ENCODE results near the gene LOXHD1.
A peak's percentile ranks its signal among the peaks of the same experiment; 100 is the strongest.

Gene LOXHD1

DNA sequence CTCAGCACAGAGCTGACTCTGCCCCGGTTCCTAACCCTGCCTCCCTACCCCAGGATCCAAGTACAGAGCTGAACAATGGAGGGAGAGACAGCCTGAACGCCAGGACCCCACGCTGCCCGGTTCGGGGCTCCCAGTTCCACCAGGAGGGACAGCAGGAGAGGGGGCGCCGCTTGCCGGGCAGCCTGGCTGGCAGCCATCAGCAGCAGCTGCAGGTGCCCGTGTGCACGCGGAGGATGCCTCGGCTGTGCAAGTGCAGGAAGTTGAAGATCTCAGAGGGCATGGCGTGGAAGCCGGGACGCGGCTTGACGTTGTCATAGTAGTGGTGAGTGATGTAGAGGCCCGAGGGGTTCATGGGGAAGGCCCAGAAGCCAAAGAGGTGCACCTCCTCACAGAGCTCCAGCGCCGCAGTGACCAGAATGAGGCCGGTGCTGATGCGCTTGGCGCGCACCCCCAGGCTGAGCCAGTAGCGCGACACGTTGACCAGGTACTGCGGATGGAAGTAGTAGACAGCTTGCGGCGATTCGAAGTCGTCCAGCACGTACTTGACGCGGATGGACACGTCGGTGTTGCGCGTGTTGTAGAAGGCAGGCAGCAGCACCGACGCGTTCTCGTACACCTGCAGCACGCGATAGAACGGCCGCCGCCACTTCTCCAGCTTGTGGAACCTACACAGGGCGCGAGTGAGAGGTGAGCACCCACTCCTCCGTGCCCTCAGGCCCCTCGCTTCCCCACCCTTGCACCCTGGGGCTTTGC, 23.0 kb upstream of the LOXHD1 start:
- no peak for DNase-seq (ENCODE audit: low read depth in 1 of 2, low spot score in 1 of 2)
- TF ChIP-seq, protein P1, sequence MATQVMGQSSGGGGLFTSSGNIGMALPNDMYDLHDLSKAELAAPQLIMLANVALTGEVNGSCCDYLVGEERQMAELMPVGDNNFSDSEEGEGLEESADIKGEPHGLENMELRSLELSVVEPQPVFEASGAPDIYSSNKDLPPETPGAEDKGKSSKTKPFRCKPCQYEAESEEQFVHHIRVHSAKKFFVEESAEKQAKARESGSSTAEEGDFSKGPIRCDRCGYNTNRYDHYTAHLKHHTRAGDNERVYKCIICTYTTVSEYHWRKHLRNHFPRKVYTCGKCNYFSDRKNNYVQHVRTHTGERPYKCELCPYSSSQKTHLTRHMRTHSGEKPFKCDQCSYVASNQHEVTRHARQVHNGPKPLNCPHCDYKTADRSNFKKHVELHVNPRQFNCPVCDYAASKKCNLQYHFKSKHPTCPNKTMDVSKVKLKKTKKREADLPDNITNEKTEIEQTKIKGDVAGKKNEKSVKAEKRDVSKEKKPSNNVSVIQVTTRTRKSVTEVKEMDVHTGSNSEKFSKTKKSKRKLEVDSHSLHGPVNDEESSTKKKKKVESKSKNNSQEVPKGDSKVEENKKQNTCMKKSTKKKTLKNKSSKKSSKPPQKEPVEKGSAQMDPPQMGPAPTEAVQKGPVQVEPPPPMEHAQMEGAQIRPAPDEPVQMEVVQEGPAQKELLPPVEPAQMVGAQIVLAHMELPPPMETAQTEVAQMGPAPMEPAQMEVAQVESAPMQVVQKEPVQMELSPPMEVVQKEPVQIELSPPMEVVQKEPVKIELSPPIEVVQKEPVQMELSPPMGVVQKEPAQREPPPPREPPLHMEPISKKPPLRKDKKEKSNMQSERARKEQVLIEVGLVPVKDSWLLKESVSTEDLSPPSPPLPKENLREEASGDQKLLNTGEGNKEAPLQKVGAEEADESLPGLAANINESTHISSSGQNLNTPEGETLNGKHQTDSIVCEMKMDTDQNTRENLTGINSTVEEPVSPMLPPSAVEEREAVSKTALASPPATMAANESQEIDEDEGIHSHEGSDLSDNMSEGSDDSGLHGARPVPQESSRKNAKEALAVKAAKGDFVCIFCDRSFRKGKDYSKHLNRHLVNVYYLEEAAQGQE (IDR thresholded peaks at IDR 0.05; ENCODE audit: insufficient replicate concordance, low read depth) = no peak
- TF ChIP-seq GABPA (IDR thresholded peaks at IDR 0.05; ENCODE audit: low read depth) (no peak), SPI1 (IDR thresholded peaks at IDR 0.05; ENCODE audit: borderline replicate concordance, low read depth) (no peak), POLR2AphosphoS5 (IDR thresholded peaks at IDR 0.05; ENCODE audit: low read depth) (no peak)
- TF ChIP-seq, protein P2, sequence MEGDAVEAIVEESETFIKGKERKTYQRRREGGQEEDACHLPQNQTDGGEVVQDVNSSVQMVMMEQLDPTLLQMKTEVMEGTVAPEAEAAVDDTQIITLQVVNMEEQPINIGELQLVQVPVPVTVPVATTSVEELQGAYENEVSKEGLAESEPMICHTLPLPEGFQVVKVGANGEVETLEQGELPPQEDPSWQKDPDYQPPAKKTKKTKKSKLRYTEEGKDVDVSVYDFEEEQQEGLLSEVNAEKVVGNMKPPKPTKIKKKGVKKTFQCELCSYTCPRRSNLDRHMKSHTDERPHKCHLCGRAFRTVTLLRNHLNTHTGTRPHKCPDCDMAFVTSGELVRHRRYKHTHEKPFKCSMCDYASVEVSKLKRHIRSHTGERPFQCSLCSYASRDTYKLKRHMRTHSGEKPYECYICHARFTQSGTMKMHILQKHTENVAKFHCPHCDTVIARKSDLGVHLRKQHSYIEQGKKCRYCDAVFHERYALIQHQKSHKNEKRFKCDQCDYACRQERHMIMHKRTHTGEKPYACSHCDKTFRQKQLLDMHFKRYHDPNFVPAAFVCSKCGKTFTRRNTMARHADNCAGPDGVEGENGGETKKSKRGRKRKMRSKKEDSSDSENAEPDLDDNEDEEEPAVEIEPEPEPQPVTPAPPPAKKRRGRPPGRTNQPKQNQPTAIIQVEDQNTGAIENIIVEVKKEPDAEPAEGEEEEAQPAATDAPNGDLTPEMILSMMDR (IDR thresholded peaks at IDR 0.05; ENCODE audit: insufficient read depth, low read length) = no peak
- Histone ChIP-seq H3K27me3 (ENCODE audit: insufficient read depth, poor library complexity, severe bottlenecking) (no peaks in the 10 kb centered on the region), H3K27ac (replicated peaks) (no peak overlapping the region), H3K4me3 (replicated peaks; ENCODE audit: insufficient read depth, low read length) (no peak overlapping the region)

DNA sequence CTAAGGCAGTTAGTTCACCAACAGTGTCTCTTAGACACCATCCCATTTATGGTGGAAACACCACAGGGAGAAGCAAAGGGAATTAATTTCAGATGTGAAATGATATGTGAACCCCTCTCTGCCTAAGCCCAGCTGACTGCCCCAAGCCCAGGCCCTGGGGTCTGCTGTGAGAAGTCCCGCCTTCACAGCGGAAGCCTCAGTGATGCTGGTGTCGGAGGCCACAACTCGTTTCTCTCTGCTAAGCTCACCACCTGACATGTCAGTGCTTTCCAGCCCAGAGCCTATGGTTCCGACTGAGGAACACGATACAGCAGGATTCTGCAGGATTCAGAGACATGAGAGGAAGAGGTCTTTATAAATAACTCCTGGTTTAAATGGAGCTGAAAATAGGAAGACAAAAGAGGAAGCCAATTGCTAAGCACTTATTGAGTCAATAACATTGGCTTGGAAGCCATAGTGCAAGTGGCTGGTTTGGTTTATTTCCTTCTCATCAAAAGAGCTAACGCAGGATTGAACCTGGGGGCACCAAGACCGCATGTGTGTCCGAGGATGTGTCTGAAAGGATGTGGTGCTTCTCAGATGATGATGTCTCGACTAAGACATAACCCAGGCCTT, 21.9 kb upstream of the LOXHD1 start:
- DNase-seq (ENCODE audit: low read depth in 1 of 2, low spot score in 1 of 2) = no peak
- Histone ChIP-seq H3K27me3 (ENCODE audit: insufficient read depth, poor library complexity, severe bottlenecking) (no peaks in the 10 kb centered on the region), H3K4me3 (replicated peaks; ENCODE audit: insufficient read depth, low read length) (no peak overlapping the region), H3K27ac (replicated peaks) (no peak overlapping the region)
- TF ChIP-seq GABPA (IDR thresholded peaks at IDR 0.05; ENCODE audit: low read depth) (no peak), SPI1 (IDR thresholded peaks at IDR 0.05; ENCODE audit: borderline replicate concordance, low read depth) (peak; percentile 91)

DNA sequence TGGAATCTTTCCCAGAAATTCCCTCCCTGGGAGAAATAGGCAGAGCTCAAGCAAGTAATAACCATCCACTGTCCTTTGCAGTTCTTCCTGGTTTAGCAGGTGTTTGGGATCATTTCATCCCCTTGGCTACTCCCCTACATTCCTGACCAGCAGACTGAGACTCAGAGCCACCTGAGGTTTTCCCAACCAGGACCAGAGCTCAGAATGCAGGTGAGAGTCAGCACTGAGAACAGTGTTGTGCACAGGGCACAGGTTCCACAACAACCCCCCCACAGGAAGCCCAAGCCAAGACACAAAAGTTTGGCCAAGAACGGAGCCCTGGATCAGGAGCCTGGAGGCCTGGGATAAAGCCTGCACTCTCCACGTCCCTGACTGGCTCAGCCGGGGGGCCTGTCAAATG, 21.0 kb upstream of the LOXHD1 start:
- Histone ChIP-seq H3K27ac (replicated peaks) (no peak overlapping the region), H3K4me3 (replicated peaks; ENCODE audit: insufficient read depth, low read length) (no peak overlapping the region), H3K27me3 (ENCODE audit: insufficient read depth, poor library complexity, severe bottlenecking) (no peaks in the 10 kb centered on the region)
- TF ChIP-seq GABPA (IDR thresholded peaks at IDR 0.05; ENCODE audit: low read depth) (no peak), SPI1 (IDR thresholded peaks at IDR 0.05; ENCODE audit: borderline replicate concordance, low read depth) (no peak)
- TF ChIP-seq, protein P1 (IDR thresholded peaks at IDR 0.05; ENCODE audit: insufficient replicate concordance, low read depth) = no peak
- TF ChIP-seq, protein P2 (IDR thresholded peaks at IDR 0.05; ENCODE audit: insufficient read depth, low read length) = no peak
- no peak for DNase-seq (ENCODE audit: low read depth in 1 of 2, low spot score in 1 of 2)

DNA sequence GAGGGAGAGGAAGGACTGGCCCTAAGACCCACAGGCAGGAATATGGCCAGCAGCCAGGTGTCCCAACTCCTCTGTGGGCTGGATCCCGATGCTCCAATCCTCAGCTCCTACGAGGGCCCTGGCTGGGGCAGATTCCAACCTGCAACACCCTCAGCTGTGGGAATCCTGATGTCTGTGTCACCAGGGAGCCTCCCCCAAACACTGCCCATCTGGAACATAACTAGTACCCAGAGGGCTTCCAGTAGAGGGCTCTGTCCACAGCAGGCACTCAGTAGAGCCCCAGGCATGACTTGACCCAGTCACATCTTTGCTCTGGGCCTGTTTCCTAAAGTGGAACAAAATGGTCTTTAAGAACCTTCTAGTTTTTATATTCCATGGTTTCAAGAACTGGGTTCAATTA, 20.6 kb upstream of the LOXHD1 start:
- DNase-seq (ENCODE audit: low read depth in 1 of 2, low spot score in 1 of 2) = no peak

More for the DNA sequence above, 20.6 kb upstream of the LOXHD1 start:
- TF ChIP-seq, protein P2 (IDR thresholded peaks at IDR 0.05; ENCODE audit: insufficient read depth, low read length) = no peak
- TF ChIP-seq, protein P1 (IDR thresholded peaks at IDR 0.05; ENCODE audit: insufficient replicate concordance, low read depth) = no peak
- TF ChIP-seq SPI1 (IDR thresholded peaks at IDR 0.05; ENCODE audit: borderline replicate concordance, low read depth) = no peak
- no peak for TF ChIP-seq GABPA (IDR thresholded peaks at IDR 0.05; ENCODE audit: low read depth)
- TF ChIP-seq POLR2AphosphoS5 (IDR thresholded peaks at IDR 0.05; ENCODE audit: low read depth) = no peak
- no peak overlapping the region for H3K27ac ChIP-seq (replicated peaks)
- H3K27me3 ChIP-seq (ENCODE audit: insufficient read depth, poor library complexity, severe bottlenecking) = no peaks in the 10 kb centered on the region
- H3K4me3 ChIP-seq (replicated peaks; ENCODE audit: insufficient read depth, low read length) = no peak overlapping the region
